Measurements from ENCODE around the gene AGAP1. TPM values are rescaled to one million over a fixed set of nuclear protein-coding genes. Genes with fewer than 3 reads are reported as not detected.

Gene AGAP1
- total RNA-seq, 2 experiments from 2014 or later = 0.95 to 1.1 TPM

DNA sequence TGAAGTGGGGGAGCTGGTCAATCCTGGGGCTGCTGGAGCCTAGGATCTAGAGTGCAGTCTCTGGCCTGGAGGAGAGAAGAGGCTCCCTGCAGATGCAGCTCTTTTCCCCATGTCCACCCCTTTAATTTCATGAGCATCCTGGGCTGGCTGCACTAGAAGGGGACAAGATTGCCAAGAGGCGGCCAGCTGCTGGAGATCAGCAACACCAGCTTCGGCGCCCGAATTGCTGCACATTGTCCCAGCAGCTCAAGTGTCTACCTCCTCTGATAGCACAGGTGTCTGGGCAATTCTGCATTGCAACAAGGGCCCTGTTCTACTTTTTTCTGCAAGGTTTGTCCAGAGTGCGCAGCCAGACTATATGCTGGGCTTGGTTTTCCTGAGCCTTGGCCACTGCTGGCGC is 125.7 kb downstream of the AGAP1 start:
- intact Hi-C loops (cut with micrococcal nuclease) = no loop called here
- no peak for DNase-seq
- H3K9me3 Mint-ChIP-seq = no peaks in the 10 kb centered on the region
- H3K4me1 Mint-ChIP-seq (ENCODE audit: low read depth) = no peaks in the 10 kb centered on the region
- H3K27me3 Mint-ChIP-seq (ENCODE audit: low read depth) = no peaks in the 10 kb centered on the region
- H3K36me3 Mint-ChIP-seq (ENCODE audit: low read depth) = no peaks in the 10 kb centered on the region
- CTCF ChIA-PET = interaction anchor here (0.7 kb wide), 1 partner anchor 1619 kb away, joined by 3 read pairs; no protein-coding TSS in a partner anchor
- H3K27ac Mint-ChIP-seq = no peak overlapping the region
- H3K4me3 Mint-ChIP-seq = no peak overlapping the region

DNA sequence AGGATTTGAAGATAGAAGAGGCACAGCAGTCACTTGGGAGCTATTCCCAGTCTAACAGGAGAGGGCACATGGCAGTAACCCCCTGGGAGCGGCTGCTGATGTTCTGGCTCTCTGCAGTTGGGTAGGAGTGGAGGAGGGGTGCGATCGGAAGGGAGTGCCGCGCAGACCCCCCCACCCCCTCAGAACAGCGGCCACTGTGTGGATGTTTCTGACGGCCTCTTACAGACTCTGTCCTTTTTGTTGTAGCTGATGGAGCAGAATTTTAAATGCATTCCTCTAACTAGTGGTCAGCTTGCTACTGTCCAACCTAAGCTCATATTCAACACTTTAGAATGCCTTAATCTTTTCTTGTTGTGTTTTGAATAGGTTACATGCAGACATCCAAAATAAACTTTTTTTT is 127.9 kb downstream of the AGAP1 start:
- Mint-ChIP-seq H3K27ac (no peak overlapping the region), H3K4me1 (ENCODE audit: low read depth) (no peaks in the 10 kb centered on the region), H3K9me3 (peaks cover 3% of the 10 kb centered on the region), H3K36me3 (ENCODE audit: low read depth) (no peaks in the 10 kb centered on the region), H3K27me3 (ENCODE audit: low read depth) (no peaks in the 10 kb centered on the region), H3K4me3 (no peak overlapping the region)
- CTCF ChIA-PET = no interaction called here
- intact Hi-C loops (cut with micrococcal nuclease) = no loop called here
- no peak for DNase-seq

DNA sequence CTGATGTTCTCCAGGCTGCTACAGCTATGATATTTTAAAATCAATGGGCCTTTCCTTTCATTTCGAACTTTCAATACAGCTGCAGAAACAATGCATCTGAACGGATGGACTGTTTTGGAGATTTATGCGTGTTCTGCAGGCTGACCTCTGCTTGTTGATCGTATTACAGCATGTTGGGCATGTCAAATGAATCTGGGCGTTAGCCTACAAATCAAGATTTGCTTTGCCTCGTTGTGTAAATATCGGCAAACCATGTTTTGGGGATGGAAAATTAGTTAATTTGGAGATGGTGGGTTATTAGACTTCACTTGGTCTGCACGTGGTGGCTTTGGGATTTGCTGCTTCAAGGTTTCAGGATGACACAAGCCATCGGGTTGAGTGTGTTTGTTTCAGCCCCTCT is 129.3 kb downstream of the AGAP1 start:
- Mint-ChIP-seq H3K27ac (no peak overlapping the region), H3K27me3 (ENCODE audit: low read depth) (no peaks in the 10 kb centered on the region), H3K4me3 (no peak overlapping the region), H3K36me3 (ENCODE audit: low read depth) (no peaks in the 10 kb centered on the region), H3K9me3 (peaks cover 3% of the 10 kb centered on the region), H3K4me1 (ENCODE audit: low read depth) (no peaks in the 10 kb centered on the region)
- no peak for DNase-seq
- CTCF ChIA-PET = no interaction called here
- intact Hi-C loops (cut with micrococcal nuclease) = no loop called here

- Mint-ChIP-seq H3K36me3 (ENCODE audit: low read depth) (no peaks in the 10 kb centered on the region), H3K9me3 (peaks cover 3% of the 10 kb centered on the region), H3K27ac (no peak overlapping the region), H3K4me3 (no peak overlapping the region), H3K4me1 (ENCODE audit: low read depth) (no peaks in the 10 kb centered on the region), H3K27me3 (ENCODE audit: low read depth) (no peaks in the 10 kb centered on the region)
- CTCF ChIA-PET = no interaction called here
- DNase-seq = no peak
- intact Hi-C loops (cut with micrococcal nuclease) = no loop called here
These were observed 129.9 kb downstream of the AGAP1 start for GRCh38 chr2:235623752-235624151.

- Mint-ChIP-seq H3K4me3 (no peak overlapping the region), H3K27ac (no peak overlapping the region), H3K27me3 (ENCODE audit: low read depth) (no peaks in the 10 kb centered on the region), H3K4me1 (ENCODE audit: low read depth) (no peaks in the 10 kb centered on the region), H3K36me3 (ENCODE audit: low read depth) (no peaks in the 10 kb centered on the region), H3K9me3 (peaks cover 3% of the 10 kb centered on the region)
- no peak for DNase-seq
- intact Hi-C loops (cut with micrococcal nuclease) = no loop called here
- CTCF ChIA-PET = interaction anchor here (0.6 kb wide), 1 partner anchor 13 kb away, joined by 6 read pairs; no protein-coding TSS in a partner anchor
These were observed 132.8 kb downstream of the AGAP1 start for GRCh38 chr2:235626658-235627057.

DNA sequence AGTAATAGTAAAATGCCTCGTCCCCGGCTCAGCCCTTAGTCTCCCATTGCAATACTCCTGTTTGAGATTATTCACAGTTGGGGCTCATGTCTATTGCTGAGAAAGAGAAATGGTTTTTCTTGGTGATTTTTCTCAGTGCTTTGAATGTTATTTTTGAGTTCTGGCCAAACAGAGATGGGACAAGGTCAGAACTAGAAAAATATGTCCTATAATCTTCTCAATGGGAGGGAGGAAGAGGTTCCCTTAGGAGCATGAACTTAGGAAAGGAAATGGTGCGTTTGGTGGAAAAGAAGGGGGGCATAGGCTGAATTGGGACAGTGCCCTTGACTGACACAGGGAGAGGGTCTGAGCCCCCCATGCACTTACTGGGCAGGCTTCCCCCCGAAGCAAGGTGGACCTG is 133.8 kb downstream of the AGAP1 start:
- Mint-ChIP-seq H3K36me3 (ENCODE audit: low read depth) (no peaks in the 10 kb centered on the region), H3K4me3 (no peak overlapping the region), H3K9me3 (peaks cover 3% of the 10 kb centered on the region), H3K27me3 (ENCODE audit: low read depth) (no peaks in the 10 kb centered on the region), H3K27ac (no peak overlapping the region), H3K4me1 (ENCODE audit: low read depth) (no peaks in the 10 kb centered on the region)
- intact Hi-C loops (cut with micrococcal nuclease) = no loop called here
- CTCF ChIA-PET = no interaction called here
- DNase-seq = no peak

DNA sequence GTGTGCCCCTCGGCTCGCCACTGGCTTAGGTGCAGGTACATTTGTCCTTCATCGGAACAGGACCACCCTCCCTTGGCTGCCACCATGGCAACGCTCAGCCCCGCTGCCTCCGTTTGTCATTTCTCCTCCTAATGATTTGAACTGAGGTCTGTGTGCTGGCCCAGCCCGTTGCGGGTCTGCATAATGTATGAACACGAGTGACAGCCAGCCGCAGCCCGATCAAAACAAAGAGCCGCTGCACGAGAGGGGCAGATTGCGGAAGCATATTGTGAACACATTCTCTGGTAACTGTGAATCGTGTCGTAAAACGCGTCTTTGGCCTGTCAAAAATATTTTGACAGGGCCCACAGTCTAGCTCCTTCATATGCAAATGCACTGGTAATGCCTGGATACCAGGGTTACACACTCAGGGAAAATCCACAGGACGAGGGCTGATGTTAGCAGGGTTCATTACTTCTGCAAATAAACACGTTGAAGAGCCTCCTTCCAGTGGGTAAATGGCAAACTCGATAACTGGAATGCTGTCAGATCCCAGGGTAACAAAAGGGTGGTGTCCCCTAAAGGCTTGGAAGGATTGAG is 137.0 kb downstream of the AGAP1 start:
- no peak overlapping the region for H3K27ac Mint-ChIP-seq
- H3K36me3 Mint-ChIP-seq (ENCODE audit: low read depth) = no peaks in the 10 kb centered on the region
- CTCF ChIA-PET = no interaction called here
- no peak for DNase-seq
- no peaks in the 10 kb centered on the region for H3K9me3 Mint-ChIP-seq
- intact Hi-C loops (cut with micrococcal nuclease) = no loop called here
- H3K4me1 Mint-ChIP-seq (ENCODE audit: low read depth) = no peaks in the 10 kb centered on the region
- H3K4me3 Mint-ChIP-seq = no peak overlapping the region
- peaks cover 2% of the 10 kb centered on the region for H3K27me3 Mint-ChIP-seq (ENCODE audit: low read depth)

DNA sequence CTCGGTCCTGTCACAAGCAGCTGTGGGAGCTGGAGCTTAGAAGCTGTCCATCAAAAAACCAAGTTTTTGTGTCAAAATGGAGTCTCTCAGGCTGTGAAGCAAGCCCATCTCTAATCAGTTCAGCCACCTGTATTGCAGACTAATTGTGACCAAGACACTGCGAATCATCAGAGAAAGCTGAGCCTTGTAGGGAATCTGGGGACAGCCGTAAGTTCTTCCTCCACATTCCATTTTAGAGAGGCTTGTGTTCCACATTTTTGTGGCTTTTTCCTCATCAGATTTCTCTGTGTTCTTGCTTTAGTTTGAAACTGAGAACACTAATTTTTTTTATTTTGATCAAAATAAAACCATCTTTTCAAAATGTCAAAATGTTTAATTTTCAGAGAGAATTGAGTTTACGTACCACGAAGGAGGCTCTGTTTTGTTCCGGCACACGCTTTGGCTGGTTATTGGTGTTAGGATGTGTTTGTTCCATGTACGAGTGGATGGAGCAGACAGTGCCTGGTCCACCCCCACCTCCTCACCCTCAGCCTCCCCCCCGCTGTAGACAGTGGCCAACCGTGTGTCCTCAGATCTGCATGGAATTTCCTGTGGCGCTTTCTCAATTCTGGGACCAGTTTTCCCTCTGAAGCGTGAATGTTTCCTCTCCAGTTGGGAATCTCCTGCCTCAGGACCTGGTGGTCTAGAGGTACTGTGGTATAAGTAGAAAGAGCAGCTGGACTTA is 140.8 kb downstream of the AGAP1 start:
- intact Hi-C loops (cut with micrococcal nuclease) = no loop called here
- Mint-ChIP-seq H3K36me3 (ENCODE audit: low read depth) (no peaks in the 10 kb centered on the region), H3K27ac (no peak overlapping the region), H3K4me3 (no peak overlapping the region), H3K9me3 (no peaks in the 10 kb centered on the region), H3K4me1 (ENCODE audit: low read depth) (no peaks in the 10 kb centered on the region), H3K27me3 (ENCODE audit: low read depth) (peaks cover 11% of the 10 kb centered on the region)
- no peak for DNase-seq
- CTCF ChIA-PET = no interaction called here

- Mint-ChIP-seq H3K4me1 (ENCODE audit: low read depth) (no peaks in the 10 kb centered on the region), H3K36me3 (ENCODE audit: low read depth) (no peaks in the 10 kb centered on the region), H3K4me3 (no peak overlapping the region), H3K27me3 (ENCODE audit: low read depth) (peaks cover 14% of the 10 kb centered on the region), H3K27ac (no peak overlapping the region), H3K9me3 (no peaks in the 10 kb centered on the region)
- CTCF ChIA-PET = no interaction called here
- no peak for DNase-seq
- intact Hi-C loops (cut with micrococcal nuclease) = no loop called here
These were observed 142.7 kb downstream of the AGAP1 start for GRCh38 chr2:235636546-235636945.

- H3K36me3 Mint-ChIP-seq (ENCODE audit: low read depth) = no peaks in the 10 kb centered on the region
- intact Hi-C loops (cut with micrococcal nuclease) = no loop called here
- DNase-seq = no peak
- no peak overlapping the region for H3K27ac Mint-ChIP-seq
- H3K4me1 Mint-ChIP-seq (ENCODE audit: low read depth) = no peaks in the 10 kb centered on the region
- peaks cover 19% of the 10 kb centered on the region for H3K27me3 Mint-ChIP-seq (ENCODE audit: low read depth)
- H3K9me3 Mint-ChIP-seq = no peaks in the 10 kb centered on the region
- CTCF ChIA-PET = interaction anchor here (1.1 to 1.3 kb wide), 2 partner anchors 40 to 141 kb away, joined by 3 read pairs; no protein-coding TSS in a partner anchor
- H3K4me3 Mint-ChIP-seq = no peak overlapping the region
These were observed 144.1 kb downstream of the AGAP1 start for GRCh38 chr2:235637896-235638295.

DNA sequence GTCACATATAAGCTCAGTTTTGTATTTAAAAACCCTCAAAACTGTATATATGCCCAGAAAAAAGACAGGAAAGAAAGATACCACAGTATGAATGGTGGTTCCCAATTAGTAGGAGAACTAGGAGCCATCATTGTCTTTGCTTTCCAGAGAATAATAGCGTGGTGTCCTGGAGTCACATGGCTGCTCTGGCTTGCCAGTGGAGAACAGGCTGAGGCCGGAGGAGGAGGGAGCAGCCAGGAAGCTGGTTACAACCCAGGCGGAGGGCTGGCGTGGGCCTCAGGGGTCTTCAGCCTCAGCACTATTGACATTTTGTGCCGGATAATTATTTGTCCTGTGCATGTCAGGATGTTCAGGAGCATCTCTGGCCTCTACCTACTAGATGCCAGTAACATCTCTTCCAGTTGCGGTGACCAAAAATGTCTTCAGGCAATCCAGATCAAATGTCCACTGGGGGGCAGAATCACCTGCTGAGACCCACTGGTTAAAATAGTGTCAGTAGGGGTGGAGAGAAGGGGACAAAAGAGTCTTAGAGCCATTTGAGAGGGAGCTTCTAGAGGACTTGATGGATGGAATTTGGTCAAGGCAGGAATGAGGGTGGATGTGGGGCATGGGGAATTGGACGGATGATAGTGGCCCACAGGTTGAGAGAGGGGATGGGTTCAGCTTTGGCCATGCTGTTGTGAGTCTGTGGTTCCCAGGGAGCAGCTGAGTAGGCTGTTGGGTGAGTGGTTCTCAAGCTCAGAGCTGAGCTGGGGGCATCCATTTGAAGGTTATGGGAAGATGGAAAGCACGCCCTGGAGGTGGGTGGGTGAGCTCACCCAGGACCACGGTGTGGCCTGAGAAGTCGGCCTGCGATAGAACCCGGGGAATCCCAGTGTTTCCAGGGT is 144.9 kb downstream of the AGAP1 start:
- intact Hi-C loops (cut with micrococcal nuclease) = no loop called here
- Mint-ChIP-seq H3K27ac (no peak overlapping the region), H3K9me3 (no peaks in the 10 kb centered on the region), H3K27me3 (ENCODE audit: low read depth) (peaks cover 17% of the 10 kb centered on the region), H3K4me3 (no peak overlapping the region), H3K36me3 (ENCODE audit: low read depth) (no peaks in the 10 kb centered on the region), H3K4me1 (ENCODE audit: low read depth) (no peaks in the 10 kb centered on the region)
- DNase-seq = no peak
- CTCF ChIA-PET = interaction anchor here (1.3 kb wide), 1 partner anchor 41 kb away, joined by 3 read pairs; no protein-coding TSS in a partner anchor

GRCh38 chr2:235639428-235639773 is 145.6 kb downstream of the AGAP1 start:
- Mint-ChIP-seq H3K9me3 (no peaks in the 10 kb centered on the region), H3K4me1 (ENCODE audit: low read depth) (no peaks in the 10 kb centered on the region), H3K27ac (no peak overlapping the region), H3K36me3 (ENCODE audit: low read depth) (no peaks in the 10 kb centered on the region), H3K27me3 (ENCODE audit: low read depth) (peaks cover 17% of the 10 kb centered on the region), H3K4me3 (no peak overlapping the region)
- CTCF ChIA-PET = interaction anchor here (1.0 kb wide), 1 partner anchor 107 kb away, joined by 3 read pairs; no protein-coding TSS in a partner anchor
- no peak for DNase-seq
- intact Hi-C loops (cut with micrococcal nuclease) = no loop called here

Data from activated naive CD4-positive, alpha-beta T cell treated with anti-CD3 and anti-CD28 coated beads for 36 hours (primary cell).